Left forelimb (tissue), 1 donor: ENCODE results near the gene ITPR1.
"Not testable (repeated sequence)": the region's sequence is repeated elsewhere in the genome, so short reads cannot be mapped to it uniquely, and the experiment has no call there.

Source experiments
- DNase-seq: peaks from one replicate; pipeline ENCODE4 v3.0.0-alpha.2; 2018; ENCODE audit warnings: low spot score

The ITPR1 gene

DNA sequence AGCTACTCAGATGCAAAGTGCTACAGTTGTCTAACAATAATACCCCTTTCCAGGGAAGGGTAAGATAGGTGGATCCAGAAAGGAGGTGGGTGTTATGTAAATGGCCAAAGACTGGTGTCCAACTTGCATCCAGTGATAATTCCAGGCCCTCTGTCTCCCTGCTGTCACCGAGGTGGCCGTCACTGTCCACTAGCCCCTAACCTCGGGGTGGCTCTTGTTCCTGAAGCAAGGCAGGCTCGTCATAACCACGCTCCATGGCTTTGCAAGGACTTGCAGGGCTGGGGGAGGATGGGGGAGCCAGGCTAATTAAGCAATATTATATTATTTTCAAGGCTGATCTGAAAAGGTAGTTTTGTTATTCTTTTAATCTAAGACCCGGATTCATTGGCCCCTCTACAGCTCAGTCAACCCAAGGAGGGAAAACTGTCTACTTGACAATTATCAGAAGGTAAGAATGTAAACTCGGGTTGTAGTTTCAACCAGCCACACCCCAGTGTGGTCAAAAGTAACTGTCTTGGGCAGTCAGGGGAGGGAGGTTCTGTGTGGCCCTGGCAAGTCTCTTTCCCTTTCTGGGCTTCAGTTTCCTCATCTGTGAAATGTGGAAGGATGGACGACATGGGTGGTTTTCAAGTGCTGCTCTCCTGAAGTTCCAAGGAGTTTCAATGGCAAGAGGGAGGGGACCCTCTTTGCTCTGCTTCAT, 266.0 kb downstream of the ITPR1 start:
- no peak for DNase-seq

DNA sequence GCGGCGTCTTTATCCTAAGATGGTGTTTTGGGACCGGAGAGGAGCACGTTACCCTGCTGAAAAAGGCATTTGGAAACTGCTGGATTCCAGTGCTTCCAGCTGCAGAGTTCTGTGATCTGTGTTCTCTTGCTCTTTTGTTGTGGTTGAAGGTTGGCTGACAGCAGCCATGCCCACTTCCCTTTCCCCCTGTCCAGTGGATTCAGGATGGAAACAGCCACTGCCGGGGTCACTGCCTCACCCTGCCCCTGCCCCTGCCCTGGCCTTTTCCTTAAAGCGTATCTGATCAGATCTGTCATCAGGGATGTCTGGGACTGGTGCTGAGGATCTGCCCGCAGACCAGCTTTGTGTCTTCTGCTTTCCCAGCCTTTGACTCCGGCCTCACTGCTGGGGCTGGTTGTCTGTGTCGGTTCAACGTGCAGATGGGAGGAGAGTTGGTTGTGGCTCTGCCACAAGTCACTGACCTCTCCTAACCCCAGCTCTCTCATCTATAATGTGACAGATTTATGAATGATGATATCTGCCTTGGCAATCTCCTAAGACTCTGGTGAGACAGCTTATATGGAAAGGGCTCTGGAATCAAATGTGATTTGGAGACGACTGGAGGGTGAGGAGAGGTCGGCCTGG, 266.7 kb downstream of the ITPR1 start:
- DNase-seq, result no peak

DNA sequence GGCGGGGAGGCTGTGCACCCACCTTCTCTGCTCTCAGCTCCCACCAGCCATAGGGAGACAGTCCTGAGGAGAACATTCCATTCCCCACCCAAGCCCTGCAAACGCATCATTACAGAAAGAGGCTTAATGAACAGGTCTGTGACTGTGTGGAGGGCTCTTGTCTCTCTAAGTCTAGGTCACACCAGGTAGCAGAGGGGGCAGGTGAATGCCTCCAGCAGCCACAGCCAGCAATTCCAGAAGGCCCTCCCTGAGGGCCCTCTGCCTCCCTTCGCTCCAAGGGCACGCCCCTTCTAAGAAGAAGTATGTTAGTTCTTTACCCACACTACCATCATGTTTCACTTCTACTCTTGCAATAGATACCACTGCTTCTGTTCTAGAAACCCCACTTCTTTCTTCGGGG, 268.6 kb downstream of the ITPR1 start:
- DNase-seq, result no peak

DNA sequence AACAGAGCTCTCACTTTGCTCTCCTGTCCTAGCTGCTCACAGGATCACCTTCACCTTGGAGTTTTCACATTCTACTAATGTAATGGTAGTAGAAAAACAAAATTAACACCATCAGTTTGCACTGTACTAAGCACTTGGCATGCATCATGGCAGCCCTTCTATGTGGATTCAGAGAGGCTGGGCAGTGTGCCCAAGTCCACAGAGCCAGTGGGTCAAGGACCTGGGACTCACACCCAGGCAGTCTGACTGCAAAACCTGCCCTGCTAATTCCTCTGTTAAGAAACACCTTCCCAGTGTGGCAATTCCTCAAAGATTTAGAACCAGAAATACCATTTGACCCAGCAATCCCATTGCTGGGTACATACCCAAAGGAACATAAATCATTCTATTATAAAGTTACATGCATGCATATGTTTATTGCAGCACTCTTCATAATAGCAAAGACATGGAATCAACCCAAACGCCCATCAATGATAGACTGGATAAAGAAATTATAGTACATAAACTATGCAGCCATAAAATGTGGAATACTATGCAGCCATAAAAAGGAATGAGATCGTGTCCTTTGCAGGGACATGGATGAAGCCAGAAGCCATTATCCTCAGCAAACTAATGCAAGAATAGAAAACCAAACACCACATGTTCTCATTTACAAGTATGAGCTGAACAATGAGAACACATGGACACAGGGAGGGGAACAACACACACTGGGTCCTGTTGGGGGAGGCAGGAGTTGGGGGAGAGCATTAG, 269.5 kb downstream of the ITPR1 start:
- not testable (repeated sequence) for DNase-seq

DNA sequence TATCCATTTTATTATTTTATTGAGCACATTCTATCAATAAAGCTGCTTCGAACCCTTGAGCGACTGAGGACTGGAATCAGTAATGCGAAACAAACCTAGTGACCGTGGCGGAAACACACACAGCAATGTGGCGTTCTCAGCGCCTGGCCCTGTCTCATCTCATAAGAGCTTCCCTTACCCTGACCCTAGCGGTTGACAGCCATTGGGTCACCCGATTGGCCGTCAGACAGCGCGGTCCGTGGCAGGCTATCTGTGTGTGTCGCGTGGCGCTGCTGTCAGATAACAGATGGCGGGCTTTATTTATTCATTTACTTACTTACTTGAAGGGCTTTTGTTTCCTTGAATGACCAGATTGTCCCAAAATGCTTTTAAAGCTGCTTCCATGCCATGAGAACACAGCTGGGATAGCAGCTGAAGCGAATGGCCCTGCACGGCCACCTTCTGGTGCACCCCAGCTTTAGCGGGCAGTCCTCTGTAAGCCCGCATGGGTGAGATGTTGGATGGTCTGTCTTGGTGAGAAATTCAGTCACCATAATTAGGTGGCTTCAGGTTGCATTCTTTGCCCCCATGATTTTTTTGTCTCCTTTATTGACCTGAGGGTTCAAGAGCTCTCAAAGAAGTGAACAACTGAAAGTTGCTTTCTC, 270.6 kb downstream of the ITPR1 start:
- DNase-seq, result no peak

DNA sequence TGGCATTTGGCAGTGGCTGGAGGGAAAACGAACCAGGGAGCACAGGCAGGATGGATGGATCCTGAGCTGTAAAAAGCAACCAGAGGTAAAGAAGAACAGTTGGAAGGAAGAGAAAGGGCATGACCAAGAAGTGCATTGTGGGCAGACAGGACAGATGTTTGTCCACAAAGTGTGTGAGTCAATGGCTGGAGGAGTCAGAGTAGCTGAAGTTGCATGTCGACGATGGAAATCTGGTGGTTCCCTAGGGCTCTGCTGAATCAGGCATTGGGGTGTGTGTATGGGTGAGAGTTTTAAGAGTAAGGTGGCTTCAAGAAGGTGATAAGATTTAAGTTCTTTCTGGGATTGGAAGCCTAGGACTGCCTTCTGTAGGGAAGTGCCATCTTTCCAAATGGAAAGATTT, 272.1 kb downstream of the ITPR1 start:
- DNase-seq, result no peak

DNA sequence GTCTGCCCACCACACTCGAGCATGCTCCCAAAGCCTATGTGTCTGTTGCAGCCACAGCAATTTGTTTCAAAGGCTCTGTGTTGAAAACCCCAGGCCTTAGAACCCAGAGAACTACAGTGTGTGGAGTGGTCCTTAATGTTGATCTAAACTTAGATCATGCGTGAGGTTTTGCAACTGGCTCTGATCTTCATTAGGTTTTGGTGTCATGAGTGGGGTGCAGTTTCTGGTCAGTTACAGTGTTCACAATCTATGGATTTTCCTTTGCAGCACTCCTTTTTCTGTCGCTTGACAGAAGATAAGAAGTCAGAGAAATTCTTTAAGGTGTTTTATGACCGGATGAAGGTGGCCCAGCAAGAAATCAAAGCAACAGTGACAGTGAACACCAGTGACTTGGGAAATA, 273.1 kb downstream of the ITPR1 start:
- DNase-seq, result no peak

DNA sequence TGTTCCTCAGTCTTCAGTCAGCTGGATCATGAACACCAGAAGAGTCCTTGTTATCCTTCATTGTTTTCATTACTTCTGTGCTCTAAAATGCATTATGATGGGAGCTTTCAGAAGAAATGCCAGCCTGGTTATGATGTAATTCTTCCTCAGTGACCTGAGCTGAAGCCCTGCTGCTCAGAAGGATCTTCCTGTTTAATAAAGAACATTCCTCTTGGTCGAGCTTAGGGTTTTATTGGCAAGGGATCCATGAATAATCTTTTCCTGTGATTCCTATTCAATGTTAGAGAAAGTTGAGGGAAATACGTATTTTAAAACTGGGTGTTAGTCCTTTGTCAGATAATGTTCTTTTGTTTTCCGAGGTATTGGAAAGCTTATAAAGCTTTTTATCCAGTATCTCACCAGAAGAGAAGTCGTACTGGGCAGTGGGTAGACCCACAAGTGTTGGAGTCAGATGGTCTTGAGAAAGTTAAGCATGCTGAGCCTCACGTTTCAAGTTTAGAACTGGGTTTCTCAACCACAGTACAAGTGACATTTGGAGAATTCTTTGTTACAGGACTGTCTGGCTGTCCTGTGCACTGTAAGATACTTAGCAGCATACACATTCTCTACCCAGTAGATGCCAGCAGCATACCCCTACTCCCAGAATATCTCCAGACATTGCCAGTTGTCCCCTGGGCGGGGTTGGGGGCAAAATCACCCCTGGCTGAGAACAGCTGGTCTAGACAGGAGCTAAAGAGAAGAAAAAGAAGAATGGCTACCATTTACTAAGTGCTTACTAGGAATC, 273.8 kb downstream of the ITPR1 start:
- no peak for DNase-seq

DNA sequence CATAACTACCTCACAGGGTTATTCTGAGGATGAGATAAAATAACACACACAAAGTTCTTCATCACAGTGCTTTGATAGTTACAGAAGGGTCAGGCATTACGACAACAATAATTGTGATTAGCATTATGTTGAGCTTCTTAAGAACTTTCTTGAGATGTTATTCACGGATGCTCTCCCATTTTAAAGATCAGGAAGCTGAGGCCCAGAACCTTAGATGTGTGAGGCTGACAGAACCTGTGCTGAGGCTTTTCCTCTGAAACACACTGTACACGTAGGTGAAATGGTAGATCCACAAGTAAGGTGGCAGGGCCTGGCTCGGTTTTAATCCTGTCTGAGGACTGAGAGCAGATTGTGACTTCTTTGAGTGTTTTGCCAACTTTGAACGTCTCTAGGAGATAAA, 274.9 kb downstream of the ITPR1 start:
- no peak for DNase-seq

DNA sequence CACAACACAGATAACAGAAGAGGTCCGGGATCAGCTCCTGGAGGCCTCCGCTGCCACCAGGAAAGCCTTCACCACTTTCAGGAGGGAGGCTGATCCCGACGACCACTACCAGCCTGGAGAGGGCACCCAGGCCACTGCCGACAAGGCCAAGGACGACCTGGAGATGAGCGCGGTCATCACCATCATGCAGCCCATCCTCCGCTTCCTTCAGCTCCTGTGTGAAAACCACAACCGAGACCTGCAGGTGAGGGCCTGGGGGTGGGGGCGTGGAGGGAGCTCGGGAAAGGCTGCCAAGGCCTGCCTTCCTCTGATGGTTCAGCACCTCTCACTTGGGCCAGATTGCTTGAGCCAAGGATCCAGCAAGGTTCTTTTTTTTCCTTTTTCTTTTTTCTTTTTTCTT, 275.4 kb downstream of the ITPR1 start:
- no peak for DNase-seq

DNA sequence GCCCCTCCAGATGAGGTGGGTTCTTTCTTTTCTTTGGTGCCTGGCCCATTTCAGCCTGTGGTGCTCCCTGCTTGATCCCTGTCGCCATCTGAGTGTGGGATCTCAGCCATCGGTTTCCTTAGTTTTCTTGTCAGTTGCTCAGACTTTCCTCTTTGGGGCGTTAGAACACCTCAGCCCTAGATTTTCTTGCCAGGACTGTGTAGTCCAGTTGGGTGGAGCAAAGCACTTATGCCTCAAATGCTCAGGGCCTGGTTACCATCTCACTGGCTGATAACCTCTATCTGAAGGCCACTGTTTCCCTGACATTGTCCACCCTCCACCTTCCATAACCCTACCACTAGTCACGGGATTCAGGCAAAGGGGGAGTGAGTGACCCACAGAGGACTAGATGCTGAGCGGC, 277.4 kb downstream of the ITPR1 start:
- no peak for DNase-seq

DNA sequence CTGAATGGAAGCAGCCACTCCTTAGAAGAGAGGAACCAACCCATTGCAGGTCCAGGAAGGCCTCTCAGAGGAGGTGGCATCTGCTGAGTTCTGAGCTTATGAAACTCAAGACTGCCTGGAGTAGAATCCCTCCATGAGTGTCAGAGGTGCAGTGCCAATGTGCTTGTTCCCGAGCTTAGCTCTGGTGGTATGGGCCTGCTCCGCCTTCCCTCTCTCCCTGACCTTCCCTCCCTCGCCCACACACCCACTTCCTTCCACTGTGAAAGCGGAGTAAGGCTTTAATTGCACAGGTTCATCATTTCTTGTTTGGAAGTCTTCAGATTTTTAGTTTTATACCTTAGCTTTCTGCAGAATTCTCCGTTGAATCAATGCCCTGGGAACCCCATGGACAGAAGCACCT, 278.1 kb downstream of the ITPR1 start:
- no peak for DNase-seq

DNA sequence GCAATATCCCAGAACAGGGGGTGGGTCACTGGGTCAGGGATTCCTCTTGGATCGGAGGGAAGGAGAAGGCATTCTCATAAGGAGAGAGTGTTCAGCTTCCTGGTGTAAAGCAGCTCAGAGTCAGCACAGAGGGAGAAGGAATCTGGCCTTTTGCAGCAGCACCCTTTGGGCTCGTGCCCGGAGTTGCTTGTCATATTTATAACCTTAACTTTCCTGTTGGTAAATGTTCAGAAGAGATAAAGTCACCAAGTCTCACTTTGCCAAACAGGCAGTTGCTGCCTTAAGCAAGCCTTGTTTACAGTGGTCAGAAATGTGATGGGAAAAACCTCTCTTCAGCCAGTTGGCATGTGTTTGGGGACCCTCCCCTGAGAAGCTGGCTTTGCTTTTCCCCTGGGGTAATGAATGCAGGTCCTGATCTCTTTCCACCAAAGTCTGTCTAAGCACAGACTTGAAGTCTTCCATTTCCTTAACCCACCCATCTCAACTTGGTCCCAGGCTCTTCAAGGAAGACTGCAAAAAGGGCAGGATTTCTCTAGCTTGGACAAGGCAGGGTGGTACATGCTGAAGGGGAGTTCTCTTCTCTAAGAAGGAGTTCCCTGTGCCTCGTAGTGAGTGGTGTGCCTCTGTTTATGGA, 279.1 kb downstream of the ITPR1 start:
- DNase-seq, result no peak

DNA sequence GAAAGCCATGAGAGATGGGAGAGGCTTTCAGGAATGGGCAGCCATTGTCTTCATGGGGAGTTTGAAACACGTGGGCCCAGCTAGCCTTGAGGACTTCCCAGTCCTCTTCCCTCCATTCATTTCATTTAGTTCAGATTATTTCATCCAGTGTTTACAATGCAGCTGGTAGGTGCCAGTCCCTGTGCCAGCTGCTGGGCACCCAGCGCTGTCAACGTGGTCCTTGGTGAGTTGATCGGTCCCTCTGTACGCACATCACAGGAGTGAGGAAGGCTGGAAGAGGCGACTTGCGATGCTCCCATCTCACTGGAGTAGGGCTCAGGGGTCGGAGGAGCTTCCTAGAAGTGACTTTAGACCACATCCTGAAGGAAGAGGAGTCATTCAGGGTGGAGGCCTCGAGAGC, 279.7 kb downstream of the ITPR1 start:
- no peak for DNase-seq

DNA sequence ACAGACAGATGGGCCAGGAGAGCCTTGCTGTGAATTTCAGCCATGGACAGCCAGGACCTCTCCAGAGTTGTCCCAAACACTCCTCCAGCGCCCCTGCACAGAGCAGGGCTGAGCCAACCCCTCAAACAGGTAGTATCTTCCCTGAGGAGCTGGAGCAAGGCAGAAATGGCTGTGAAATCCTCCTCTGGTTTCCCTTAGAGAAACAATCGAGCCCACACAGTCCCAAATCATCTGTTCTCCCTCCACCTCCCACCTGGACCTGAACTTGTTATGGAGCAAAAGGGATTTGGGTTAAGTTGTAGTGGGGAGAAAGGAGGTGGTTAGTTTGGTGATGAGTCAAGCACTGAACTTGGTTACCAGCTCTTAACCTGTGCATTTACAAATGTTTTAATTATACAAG, 280.4 kb downstream of the ITPR1 start:
- no peak for DNase-seq

DNA sequence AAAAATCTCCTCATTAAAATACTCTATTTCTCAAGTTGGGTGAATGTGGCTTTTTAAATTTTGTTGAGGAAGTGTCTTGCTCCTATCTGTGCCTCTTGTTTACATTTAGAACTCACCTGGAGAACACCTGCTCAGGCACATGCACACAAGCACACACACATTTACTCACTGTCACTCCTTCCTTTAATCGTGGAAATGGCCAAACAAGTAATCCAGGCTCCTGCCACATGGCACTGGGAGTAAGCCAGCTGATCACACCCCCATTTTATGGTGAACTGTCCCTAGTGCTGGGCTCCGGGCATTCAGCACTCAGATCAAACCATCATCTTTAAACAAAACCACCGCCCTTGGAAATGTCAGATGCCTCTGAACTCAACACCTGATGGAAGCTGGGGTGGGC, 281.4 kb downstream of the ITPR1 start:
- no peak for DNase-seq

DNA sequence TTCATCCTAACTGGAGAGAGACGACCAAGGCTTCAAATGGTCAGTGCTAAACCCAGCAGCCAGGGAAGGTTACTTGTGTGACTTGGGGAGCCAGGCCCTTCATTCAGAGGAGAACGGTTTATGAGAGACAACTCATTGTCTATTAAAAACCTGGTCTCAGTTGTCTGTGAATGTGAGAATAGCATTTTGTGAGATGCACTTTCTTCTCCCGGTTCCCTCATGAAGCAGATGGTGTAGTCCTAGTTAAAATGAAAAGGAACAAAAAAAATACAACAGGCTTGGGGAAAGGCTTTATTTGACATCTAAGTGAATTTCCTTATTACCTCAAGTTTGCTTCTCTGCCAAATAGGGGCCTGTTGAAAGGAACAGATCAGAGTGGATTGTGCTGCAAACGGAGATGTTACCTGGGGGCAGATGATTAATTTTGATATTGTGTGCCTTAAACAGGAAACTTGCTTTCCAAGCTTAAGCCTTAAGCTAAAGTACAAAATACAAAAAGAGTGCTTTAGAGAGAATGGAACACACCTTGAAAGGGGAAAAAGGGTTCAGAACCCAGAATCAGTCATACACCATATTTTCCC, 283.3 kb downstream of the ITPR1 start:
- no peak for DNase-seq

DNA sequence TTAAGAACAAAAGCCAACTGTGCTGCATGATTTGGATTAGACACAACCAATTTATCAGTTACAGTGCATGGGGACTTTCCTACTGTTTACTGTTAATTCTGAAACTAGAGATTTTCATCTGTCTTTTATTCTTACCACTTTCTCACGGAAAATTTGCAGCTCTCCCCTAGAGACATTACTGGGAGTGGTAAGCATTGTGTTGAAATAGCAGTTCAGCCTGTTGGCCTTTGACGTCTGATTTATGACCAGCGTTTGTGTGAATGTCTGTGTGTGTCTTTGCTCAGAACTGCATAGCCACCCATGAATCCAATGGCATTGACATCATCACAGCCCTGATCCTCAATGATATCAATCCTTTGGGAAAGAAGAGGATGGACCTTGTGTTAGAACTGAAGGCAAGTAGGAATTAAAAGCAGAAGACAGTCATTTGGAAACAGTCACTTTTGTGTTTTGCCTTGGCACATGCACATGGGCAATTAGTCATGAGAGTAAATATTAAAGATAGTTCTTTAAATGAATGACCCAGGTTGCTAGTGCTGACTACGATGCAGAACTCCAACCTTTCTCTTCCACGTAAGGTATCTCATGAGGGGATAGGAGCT, 283.9 kb downstream of the ITPR1 start:
- no peak for DNase-seq

DNA sequence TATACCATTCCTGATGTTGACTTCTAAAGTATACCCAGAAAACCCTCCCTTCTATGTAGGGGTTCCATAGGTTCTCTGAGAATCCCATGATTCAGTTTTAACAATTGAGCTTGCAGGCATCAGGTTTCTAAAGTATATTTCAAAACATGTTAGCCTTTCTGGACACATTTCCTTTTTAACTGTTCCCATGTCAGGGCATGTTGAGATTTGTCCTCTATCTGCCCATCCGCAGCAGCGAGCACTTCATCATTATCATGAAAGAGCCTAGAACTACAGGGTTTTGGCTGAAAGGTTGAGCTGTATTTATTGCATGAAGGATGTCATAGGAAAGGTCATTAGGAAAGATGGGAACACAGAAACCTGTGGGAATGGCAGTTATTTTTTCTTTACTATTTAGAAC, 285.0 kb downstream of the ITPR1 start:
- DNase-seq, result no peak

DNA sequence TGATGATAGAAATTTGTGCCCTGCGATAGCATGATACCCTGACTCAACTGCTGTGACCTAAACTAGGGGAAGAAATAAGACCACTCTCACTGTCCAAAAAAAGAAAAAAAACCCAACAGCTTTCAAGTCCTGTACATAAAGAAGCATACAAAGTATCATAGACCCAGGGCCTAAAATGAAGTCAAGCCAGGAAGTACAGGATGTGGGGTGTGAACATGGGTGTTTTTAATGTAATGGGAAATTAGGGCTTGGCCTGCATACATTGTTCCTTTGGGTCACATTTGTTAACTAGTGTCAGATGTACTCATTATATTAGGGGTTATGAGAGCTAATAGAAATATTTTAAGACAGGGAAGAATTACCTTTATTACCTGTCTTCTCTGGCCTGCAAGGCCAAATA, 285.6 kb downstream of the ITPR1 start:
- DNase-seq, result no peak

DNA sequence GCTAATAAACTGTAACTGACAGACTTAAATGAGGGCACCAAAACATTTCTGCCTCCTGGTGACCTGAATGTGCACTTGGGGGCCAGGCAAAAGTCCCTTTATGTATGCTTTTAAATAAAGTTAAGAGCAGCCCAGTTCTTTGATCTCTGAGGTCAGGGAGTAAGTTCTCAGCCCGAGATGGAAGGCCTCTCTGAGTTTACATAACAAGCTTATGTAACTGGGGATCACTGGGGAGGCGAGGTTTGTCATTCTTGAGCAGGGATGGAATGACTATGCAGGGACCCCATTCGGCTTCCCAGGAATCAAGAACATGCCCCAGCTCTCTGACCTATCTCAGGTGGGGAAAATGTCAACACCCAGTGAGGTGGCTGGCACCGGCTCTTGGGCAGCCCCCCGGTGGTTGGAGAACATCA, 287.4 kb downstream of the ITPR1 start:
- no peak for DNase-seq
